Adipose tissue (tissue), 3 donors: ENCODE results near the gene IL31. TPM values are rescaled to one million over a fixed set of nuclear protein-coding genes. Genes with fewer than 3 reads are reported as not detected.
"Not testable (repeated sequence)": the region's sequence is repeated elsewhere in the genome, so short reads cannot be mapped to it uniquely, and the experiment has no call there.

Experiments
- H3K27ac ChIP-seq: one replicate; pipeline ENCODE4 v1.5.1; 2013; ENCODE audit warnings: low read depth, low read length
- WGBS, 3 donors: extraction: QIAGEN DNeasy Blood & Tissue Kit; methylation state at CpG; one replicate each; pipeline ENCODE4 v1.1.7; 2013; 5-methylcytosine and 5-hydroxymethylcytosine counted together
- polyA plus RNA-seq, 3 donors: library from polyadenylated mRNA; stranded (reverse); fragments of 200-250 nt; gene quantifications; one replicate each; pipeline ENCODE4 v1.2.3, GENCODE V29; 2013
- donor health status: healthy with polysubstance abuse.
- donor health status: Bipolar disorder and iron deficiency.
- donor health status: healthy.

IL31 gene
- polyA plus RNA-seq, 3 donors, result not detected

GRCh38 chr12:122197612-122197966, 23.6 kb upstream of the IL31 start:
- 44 to 72% (median 57%) methylated on average over 1 of the region's 1 CpG for WGBS, 3 donors
- H3K27ac ChIP-seq, result no peak overlapping the region

- WGBS, 3 donors, result 88 to 93% (median 90%) methylated on average over 4 of the region's 4 CpGs
- no peak overlapping the region for H3K27ac ChIP-seq
Measured at GRCh38 chr12:122195405-122195804, 21.4 kb upstream of the IL31 start.

- H3K27ac ChIP-seq, result no peak overlapping the region
- WGBS, 3 donors, result 74 to 82% (median 76%) methylated on average over 1 of the region's 1 CpG
Measured at GRCh38 chr12:122194804-122195203, 20.8 kb upstream of the IL31 start.

- 81 to 83% (median 81%) methylated on average over 11 of the region's 11 CpGs for WGBS, 3 donors
- H3K27ac ChIP-seq, result no peak overlapping the region
Measured at GRCh38 chr12:122192441-122192840, 18.4 kb upstream of the IL31 start.

- 61 to 70% (median 69%) methylated on average over 18 of the region's 18 CpGs for WGBS, 3 donors
- H3K27ac ChIP-seq, result no peak overlapping the region
Measured at GRCh38 chr12:122190842-122191668, 17.0 kb upstream of the IL31 start.

GRCh38 chr12:122189626-122190475, 15.8 kb upstream of the IL31 start:
- 83 to 86% (median 86%) methylated on average over 34 of the region's 34 CpGs for WGBS, 3 donors

GRCh38 chr12:122187466-122187865, 13.4 kb upstream of the IL31 start:
- H3K27ac ChIP-seq, result no peak overlapping the region
- WGBS, 3 donors, result 70 to 80% (median 75%) methylated on average over 12 of the region's 12 CpGs

More at GRCh38 chr12:122189626-122190475, 15.8 kb upstream of the IL31 start:
- no peak overlapping the region for H3K27ac ChIP-seq

GRCh38 chr12:122185494-122186082, 11.6 kb upstream of the IL31 start:
- no peak overlapping the region for H3K27ac ChIP-seq
- WGBS, 3 donors, result 87 to 90% (median 90%) methylated on average over 10 of the region's 10 CpGs

- H3K27ac ChIP-seq, result no peak overlapping the region
- WGBS, 3 donors, result 91 to 94% (median 93%) methylated on average over 7 of the region's 7 CpGs
Measured at GRCh38 chr12:122185079-122185478, 11.1 kb upstream of the IL31 start.

GRCh38 chr12:122184517-122184916, 10.5 kb upstream of the IL31 start:
- no peak overlapping the region for H3K27ac ChIP-seq
- 56 to 86% (median 57%) methylated on average over 18 of the region's 18 CpGs for WGBS, 3 donors

GRCh38 chr12:122183588-122183940, 9.5 kb upstream of the IL31 start:
- WGBS, 3 donors, result 79 to 83% (median 79%) methylated on average over 10 of the region's 10 CpGs
- H3K27ac ChIP-seq, result no peak overlapping the region

GRCh38 chr12:122182887-122183587, 9.0 kb upstream of the IL31 start, which contains the start of gene LRRC43:
TSS of gene LRRC43 (plus strand) at chr12:122183123. CDS start at chr12:122183145, 22 bp downstream.
- no peak within 1 kb of the TSS for H3K27ac ChIP-seq

GRCh38 chr12:122176473-122176872, 2.5 kb upstream of the IL31 start:
- H3K27ac ChIP-seq, result not testable (repeated sequence)
- WGBS, 3 donors, result 81 to 87% (median 84%) methylated on average over 4 of the region's 4 CpGs

More at GRCh38 chr12:122182887-122183587, 9.0 kb upstream of the IL31 start, which contains the start of gene LRRC43:
- WGBS, 3 donors, result 2 to 3% (median 3%) methylated on average over 56 to 63 of the region's 63 CpGs

GRCh38 chr12:122172262-122172939, 1.6 kb downstream of the IL31 start:
- WGBS, 3 donors, result 59 to 71% (median 64%) methylated on average over 17 of the region's 17 CpGs
- H3K27ac ChIP-seq, result no peak overlapping the region

GRCh38 chr12:122171399-122171798, 2.6 kb downstream of the IL31 start:
- no peak overlapping the region for H3K27ac ChIP-seq
- 87 to 90% (median 90%) methylated on average over 5 of the region's 5 CpGs for WGBS, 3 donors

- 85 to 89% (median 88%) methylated on average over 3 of the region's 3 CpGs for WGBS, 3 donors
- no peak overlapping the region for H3K27ac ChIP-seq
Measured at GRCh38 chr12:122168492-122168891, 5.5 kb downstream of the IL31 start.

- H3K27ac ChIP-seq, result no peak overlapping the region
- 78 to 83% (median 80%) methylated on average over 10 of the region's 10 CpGs for WGBS, 3 donors
Measured at GRCh38 chr12:122167356-122167925, 6.6 kb downstream of the IL31 start.
